Testis (tissue), 2 donors: Measurements from ENCODE around the gene GATAD2A.

Source experiments
- POLR2A ChIP-seq: fragments of 450-650 bp; IDR thresholded peaks from one replicate; pipeline ENCODE4 v1.6.1; 2017; ENCODE audit warnings: antibody characterized with exemption, mild to moderate bottlenecking, moderate library complexity
- TF ChIP-seq, protein P1 (sequence below), 3 experiments: fragments of 450-650 bp in 2 of 3; fragments of 200-600 bp in 1 of 3; sonication (generic) in 1 of 3; IDR thresholded peaks; one replicate each; pipeline ENCODE4 v1.5.1; 2016 to 2019; ENCODE audit warnings: antibody characterized with exemption in 3 of 3, mild to moderate bottlenecking in 2 of 3, moderate library complexity in 1 of 3

DNA sequence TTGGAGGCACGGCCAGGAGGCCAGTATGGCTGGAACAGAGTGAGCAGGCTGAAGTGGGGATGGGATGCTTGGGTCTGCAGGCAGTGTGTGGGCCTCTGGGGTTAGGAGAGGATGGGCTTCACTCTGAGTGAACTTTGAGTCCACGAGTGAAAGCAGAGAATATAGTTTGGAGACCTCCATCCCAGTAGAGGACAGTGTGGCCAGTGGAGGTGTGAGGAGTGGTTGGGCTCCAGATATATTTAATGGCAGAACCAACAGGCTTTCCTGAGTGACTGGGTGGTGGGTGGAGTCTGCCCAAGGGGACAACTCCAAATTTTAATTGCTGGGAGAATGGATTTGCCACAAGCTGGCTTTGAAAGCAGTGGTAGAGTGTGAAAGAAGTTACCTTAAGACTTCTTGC, 27.3 kb downstream of the GATAD2A start:
- TF ChIP-seq POLR2A = no peak
- TF ChIP-seq, protein P1, sequence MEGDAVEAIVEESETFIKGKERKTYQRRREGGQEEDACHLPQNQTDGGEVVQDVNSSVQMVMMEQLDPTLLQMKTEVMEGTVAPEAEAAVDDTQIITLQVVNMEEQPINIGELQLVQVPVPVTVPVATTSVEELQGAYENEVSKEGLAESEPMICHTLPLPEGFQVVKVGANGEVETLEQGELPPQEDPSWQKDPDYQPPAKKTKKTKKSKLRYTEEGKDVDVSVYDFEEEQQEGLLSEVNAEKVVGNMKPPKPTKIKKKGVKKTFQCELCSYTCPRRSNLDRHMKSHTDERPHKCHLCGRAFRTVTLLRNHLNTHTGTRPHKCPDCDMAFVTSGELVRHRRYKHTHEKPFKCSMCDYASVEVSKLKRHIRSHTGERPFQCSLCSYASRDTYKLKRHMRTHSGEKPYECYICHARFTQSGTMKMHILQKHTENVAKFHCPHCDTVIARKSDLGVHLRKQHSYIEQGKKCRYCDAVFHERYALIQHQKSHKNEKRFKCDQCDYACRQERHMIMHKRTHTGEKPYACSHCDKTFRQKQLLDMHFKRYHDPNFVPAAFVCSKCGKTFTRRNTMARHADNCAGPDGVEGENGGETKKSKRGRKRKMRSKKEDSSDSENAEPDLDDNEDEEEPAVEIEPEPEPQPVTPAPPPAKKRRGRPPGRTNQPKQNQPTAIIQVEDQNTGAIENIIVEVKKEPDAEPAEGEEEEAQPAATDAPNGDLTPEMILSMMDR (IDR thresholded peaks at IDR 0.05) = no peak
